Stimulated activated CD4-positive, alpha-beta T cell treated with anti-CD3 and anti-CD28 coated beads, Interleukin-4, amount 100 ng/mL, for 4 hours (primary cell): ENCODE data around the gene STX1A.

Experiments
- DNase-seq, 2 experiments: peaks; one replicate each; pipeline ENCODE4 v3.0.0-alpha.2; 2020

Gene STX1A

DNA sequence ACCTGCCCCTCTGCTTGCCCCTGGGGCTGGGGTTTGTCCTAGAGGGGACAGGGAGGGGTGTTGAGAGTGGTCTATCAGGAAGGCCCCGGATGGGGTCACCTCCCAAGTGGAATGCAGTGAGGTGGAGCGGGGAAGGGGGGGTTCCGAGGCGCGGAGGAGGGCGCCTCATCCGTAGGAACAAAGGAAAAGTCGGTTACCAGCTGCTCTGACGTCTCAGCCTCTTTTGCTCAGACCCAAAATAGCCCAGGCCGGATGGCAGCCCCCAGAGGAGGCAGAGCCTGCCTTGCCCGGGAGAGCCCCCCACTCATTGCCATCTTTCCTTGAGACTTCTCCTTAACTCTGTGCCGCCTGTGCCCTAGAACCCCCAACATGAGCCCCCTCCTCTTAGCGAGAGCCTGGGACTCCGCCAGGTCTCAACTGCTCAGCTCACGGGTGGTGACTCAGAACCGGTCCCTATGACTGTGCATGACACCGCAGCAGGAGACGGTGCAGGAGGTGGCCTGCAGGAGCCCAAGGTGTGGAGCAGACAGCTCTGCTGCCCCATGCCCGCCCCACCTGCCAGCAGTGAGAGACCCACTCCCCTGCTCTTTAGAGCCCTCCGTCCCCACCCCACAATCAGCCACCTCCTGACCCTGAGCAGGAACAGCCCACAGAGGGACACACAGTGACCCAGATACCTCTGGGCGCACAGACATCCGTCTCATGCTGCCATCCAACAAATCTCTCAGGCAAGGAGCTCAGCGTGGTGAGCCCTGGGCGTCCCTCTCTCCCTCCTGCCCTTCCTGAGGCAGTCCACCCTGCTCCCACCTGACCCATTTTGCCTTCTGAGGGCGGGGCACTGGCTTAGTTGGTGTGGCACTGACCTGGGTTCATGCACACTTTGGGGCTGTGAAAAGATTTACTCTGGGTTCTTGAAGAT, 13.1 kb downstream of the STX1A start:
- no peak for DNase-seq

DNA sequence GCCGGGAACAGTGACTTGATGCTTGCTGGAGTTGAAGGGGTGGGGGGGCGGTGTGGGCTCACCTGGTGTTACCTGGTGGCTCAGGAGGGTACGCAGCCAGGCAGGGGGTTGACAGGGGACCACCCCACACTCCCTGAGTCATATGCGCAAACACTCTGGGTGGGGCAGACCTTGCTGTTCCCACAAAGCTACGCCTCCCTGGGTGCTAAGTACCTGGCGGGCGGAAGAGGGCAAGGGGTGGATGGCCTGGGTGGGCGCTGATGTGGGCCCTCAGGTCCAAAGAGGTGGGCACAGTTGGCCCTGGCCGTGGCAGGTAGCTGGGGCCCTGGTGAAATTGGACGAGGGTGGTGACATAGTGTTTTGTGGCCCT, 13.9 kb downstream of the STX1A start:
- no peak for DNase-seq

DNA sequence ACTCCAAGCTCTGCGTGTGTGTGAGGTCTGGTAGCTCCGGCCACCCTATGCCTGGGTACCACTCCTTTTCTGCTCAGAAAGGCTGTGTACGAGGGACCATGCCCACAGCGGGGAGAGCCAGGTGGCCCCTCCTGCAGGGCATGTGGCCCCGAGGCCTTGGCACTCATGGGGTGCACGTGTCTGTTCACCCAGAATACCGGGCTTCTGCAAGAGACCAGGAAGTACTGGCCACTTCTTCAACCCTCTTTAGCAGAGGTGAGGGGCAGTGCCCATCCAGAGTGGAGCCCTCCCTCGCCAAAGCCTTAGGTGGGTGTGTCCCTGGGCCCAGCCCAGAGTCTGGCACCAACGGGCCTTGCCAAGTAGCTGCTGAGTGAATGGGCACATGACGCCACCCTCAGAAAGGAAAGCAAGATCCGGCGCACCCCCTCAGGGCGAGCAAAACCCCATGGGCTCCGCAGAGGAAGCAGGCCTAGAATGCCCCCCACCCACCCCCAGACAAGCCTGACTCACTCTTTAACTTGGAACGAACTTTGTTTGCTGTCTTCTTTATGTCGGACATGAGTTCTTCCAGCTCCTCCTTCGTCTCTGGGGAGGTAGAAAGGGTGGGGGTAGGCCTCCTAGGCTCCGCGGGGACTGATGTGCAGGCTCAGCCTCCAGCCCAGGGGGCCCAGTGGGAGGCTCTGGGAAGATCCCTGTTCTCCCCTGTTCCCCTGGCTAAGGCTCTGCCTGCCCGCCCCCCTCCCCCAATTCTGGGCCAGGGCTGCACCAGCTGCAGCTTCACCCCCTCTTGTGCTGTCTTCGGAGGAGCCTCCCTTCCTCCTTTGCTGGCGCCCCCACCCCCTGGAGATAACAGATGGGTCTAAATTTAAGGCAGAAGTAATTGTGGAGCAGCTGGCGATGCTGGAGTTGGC, 14.6 kb downstream of the STX1A start:
- no peak for DNase-seq

DNA sequence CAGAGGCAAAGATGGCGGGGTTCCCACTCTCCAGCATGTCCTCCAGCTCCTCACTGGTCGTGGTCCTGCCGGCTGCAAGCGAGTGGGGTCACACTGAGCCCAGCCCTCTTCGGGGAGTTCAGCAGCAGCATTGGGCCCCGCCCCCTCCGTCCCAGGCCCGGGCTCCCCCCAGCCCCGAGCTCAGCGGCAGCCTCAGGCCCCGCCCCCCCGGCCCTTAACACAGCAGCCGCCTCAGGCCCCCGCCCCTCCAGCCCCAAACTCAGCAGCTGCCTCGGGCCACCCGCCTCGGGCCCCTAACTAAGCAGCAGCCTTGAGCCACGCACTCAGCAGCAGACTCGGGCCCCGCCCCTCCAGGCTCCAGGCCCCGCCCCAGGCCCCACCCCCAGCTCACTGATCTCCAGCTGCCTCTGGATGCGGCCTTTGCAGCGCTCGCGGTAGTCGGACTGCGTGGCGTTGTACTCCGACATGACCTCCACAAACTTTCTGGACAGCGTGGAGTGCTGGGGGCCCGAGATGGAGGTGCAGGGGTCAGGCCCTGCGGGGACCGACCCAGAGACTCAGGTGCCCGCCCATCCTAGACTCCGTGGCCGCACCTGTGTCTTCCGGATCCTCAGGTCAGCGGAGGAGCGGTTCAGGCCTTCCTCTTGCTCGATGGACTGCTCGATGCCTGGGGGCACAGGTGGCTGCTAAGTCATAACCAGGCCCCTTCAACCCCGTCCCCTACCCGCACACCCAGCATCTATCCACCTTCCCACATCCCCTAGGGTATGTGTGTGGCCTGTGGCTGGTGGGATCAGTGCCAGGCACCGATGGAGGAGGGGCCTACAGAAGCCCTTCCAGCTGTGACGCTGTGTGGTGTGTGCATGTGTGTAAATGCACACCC, 15.5 kb downstream of the STX1A start:
- DNase-seq: peak in 1 of 2 experiments; percentile 50

GRCh38 chr7:73703225-73703624, 16.2 kb downstream of the STX1A start:
- no peak for DNase-seq

DNA sequence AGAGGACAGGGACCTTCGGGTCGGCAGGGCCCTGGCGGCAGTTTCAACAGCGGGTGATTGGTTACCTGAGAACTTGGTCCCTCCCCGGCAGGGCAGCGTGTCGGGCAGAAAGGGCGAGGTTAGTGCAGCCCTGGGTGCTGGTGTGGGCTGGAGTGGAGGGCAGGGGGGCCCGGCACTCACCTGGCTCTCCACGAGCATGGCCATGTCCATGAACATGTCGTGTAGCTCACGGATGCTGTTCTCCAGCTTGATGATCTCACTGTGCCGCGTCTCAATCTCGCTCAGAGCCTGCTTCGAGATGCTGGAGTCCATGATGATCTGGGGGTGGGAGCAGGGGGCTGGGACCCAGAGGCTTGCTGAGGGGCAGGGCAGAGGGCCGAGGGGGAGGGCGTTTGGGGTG, 16.8 kb downstream of the STX1A start:
- no peak for DNase-seq

DNA sequence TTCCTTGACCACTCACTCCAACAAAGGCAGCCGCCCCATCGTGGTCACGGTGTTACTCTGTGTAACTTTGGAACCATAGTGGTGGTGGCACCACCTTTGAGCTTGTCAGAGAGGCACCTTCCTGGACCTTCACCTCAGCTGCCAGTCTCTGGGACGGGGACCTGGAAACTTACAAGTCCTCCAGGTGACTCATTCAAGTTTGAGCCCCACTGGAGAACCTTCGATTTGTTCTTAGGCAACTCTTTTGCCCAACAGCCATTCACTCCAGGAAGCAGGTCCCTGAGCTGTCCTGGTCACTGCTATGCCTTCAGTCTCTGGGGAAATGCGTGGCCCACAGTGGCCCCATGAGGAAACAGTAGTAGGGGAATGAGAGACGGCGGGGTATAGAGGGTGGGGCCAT, 17.2 kb downstream of the STX1A start:
- no peak for DNase-seq

DNA sequence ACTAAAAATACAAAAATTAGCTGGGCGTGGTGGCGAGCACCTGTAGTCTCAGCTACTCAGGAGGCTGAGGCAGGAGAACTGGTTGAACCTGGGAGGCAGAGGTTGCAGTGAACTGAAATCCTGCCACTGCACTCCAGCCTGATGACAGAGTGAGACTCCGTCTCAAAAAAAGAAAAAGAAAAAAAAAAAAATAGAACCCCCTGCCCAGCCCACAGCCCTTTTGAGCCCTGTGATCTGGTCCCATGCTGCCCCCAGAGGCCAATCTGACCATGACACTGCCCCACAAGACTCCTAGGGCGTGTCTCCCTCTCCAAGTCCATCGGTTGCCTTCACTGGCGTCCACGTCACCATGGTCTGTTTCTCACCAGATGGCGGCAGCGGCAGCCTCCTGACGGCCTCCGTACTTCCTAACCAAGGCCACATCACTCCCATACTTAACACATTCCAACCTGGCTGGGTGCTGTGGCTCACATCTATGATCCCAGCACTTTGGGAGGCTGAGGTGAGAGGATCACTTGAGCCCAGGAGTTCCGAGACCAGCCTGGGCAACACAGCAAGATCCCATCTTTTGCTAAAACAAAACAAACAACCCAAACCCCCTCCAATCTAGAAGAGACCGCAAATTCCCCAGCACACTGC, 18.0 kb downstream of the STX1A start:
- no peak for DNase-seq

DNA sequence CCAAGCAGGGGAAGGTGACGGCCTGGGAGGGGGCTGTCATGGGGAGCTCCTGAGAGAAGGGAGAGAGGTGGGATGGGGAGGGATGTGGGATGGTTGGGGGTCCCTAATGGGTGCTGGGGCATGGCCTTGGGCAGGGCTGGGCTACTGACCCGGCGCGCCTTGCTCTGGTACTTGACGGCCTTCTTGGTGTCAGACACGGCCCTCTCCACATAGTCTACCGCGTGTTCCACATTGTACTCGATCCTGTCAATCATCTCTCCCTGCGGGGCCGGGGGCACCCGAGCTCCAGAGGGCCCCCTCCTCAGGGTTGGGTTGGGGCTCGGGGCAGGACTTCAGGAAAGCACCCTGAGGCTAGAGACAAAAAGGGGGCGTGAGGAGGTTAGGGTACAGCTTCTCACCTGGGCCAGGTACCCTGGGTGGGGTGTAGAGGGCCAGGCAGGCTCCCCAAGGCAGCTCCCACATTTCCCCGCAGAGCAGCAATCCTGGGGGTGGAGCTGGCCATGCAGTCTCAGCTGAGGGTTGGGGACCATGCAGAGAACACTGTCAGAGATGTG, 18.8 kb downstream of the STX1A start:
- DNase-seq: no peak

- no peak for DNase-seq
Measured at GRCh38 chr7:73700069-73700423, 19.4 kb downstream of the STX1A start.

DNA sequence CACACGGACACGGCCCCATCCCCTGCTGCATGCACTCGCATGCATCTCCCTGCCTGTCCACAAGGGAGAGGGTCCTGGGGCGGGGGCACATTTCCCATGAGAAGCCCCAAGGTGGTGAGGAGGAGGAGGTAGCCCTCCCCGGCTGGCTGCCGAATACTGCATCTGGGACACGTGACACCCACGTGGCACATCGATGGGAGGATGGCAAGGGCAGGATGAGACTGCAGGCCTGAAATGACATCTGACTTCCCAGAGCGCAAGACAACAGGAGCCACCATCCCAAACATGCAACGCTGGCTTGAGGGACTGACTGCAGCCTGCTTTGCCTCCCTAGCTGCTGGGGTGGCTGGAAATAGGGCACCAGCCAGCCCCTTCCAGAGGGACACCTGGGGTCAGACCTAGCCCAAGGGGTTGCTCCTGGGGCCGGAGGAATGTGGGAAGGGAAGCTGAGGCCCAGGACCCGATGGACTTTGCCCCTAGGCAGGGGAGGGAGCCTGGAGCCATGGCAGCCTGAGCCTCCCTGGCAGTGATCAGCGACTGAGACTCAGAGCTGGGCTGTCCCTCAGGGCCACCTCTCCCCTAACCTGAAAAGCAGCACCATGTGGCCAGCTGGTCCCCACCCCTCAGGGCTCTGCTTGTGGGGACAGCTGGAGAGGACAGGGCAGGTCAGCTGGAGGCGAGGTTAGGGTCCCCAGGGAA, 19.9 kb downstream of the STX1A start:
- no peak for DNase-seq

DNA sequence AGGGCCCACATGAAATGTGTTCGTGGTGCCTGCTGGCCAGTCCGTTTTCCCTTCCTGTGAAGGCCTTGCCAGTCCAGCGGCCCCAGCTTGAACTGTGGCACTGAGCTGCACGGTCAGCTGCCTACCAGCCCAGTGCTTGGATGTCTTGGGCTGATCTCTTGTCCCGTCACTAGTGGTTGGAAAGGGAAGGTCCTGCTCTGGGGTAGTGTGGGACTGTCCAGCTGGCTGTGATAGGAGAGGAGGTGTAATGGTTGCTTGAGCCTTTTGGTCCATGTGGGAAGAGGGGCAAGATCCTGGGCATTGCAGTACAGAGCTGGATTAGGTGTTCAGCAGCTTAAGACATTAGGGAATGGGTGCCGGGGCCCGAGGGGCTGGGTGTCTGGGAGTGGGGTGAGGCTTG, 21.1 kb downstream of the STX1A start:
- no peak for DNase-seq

- DNase-seq: no peak
Measured at GRCh38 chr7:73696372-73696771, 23.1 kb downstream of the STX1A start.

- no peak for DNase-seq
Measured at GRCh38 chr7:73690646-73691045, 28.8 kb downstream of the STX1A start.

- DNase-seq: no peak
Measured at GRCh38 chr7:73688288-73688687, 31.2 kb downstream of the STX1A start.

DNA sequence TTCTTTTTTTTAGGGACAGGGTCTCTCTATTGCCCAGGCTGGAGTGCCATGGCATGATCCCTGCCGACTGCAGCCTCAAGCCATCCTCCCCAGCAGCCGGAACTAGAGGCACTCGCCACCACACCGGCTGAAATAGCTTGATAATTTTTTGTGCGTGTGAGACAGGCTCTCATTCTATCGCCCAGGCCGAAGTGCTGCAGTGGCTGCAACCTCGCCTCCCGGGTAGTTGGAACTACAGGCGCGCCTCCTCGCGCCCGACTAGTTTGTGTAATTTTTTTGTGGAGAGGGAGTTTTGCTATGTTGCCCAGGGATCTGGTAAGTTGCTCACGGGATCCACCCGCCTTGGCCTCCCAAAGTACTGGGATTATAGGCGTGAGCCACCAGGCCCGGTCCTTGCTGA, 34.2 kb downstream of the STX1A start:
- no peak for DNase-seq

DNA sequence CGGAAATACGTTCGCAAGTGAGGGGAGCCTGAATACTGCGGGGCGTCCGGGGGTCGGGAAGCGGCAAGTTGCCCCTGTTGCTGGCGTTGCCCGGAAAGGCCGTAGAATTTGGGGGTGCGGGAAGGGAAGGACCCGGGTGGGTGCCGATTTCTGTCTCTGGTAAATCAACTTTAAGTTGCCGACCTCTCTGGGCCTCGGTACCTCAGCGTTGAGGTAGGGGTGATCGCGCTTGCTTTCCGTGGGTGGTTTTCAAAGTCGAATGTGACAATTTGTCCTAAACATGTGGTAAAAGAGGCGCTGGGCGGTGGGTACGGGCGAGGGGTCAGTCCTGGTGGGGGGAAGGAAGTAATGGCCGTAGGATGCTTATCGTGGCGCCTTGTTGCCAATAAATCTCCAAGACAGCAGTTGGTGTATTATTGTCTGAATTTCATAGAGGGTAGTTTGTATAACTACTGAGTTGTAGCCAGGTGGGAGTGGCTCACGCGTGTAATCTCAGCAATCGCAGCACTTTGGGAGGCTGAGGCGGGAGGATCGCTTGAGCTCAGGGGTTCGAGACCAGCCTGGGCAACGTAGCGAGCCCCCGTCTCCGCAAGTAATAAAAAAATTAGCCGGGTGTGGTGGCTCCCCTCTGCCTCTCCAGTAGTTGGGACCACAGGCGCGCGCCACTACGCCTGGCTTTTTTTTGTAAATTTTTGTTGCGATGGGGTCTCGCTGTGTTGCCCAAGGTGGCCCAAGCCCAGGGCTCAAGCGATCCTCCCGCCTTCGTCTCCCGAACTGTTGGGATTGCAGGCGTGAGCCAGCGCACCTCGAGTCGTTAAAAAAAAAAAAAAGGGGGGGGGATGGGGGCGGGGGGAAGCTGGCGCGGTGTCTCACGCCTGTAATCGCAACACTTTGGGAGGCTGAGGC, 35.4 kb downstream of the STX1A start:
- DNase-seq: peak in 1 of 2 experiments; percentile 20

- peak; percentile 96 to 98 for DNase-seq
Measured at GRCh38 chr7:73683056-73683787, 36.2 kb downstream of the STX1A start, which contains the start of the genes BUD23 and DNAJC30. BUD23 (plus strand) TSS chr7:73683597; CDS start chr7:73683626, 29 bp downstream. DNAJC30 (minus strand) TSS chr7:73683453; CDS start chr7:73683423, 30 bp downstream.

DNA sequence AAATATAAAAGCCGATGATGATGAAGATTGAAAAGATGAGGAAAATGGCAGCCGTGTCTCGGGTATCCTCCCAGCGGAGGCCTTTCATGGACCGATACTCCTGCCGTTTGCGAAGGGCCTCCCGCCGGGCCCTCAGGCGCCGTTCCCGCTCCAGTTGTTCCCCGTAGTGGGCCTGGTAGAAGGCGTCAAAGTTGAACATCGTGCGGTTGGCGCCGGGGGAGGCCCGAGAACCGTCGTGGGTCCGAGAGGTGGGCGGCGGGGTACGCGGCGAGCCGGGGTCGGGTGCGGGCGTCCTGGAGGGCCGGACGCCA, 36.8 kb downstream of the STX1A start:
- DNase-seq: no peak

GRCh38 chr7:73681031-73681430, 38.4 kb downstream of the STX1A start:
- no peak for DNase-seq
